Osteoblast (primary cell): Measurements from ENCODE around the gene SSPN. TPM values are rescaled to one million over a fixed set of nuclear protein-coding genes. Genes with fewer than 3 reads are reported as not detected.

Source experiments
- DNase-seq: peaks from one replicate; pipeline ENCODE4 v3.0.0; 2011; ENCODE audit warnings: low spot score, mixed read lengths; ENCODE audit not compliant: insufficient read length; ENCODE audit errors: missing footprints
- H2AFZ ChIP-seq: 2 replicates; pipeline ENCODE4 v1.6.0; 2011; ENCODE audit warnings: mild to moderate bottlenecking, low read length
- H3K27ac ChIP-seq: 2 replicates; pipeline ENCODE4 v1.5.1; 2011; ENCODE audit warnings: mild to moderate bottlenecking, low read depth, low read length, moderate library complexity
- H3K27me3 ChIP-seq: 2 replicates; pipeline ENCODE4 v1.6.0; 2012; ENCODE audit warnings: mild to moderate bottlenecking, control low read depth, inconsistent platforms, low read length, moderate library complexity; ENCODE audit not compliant: insufficient read depth
- H3K36me3 ChIP-seq: 2 replicates; pipeline ENCODE4 v1.5.1; 2011; ENCODE audit warnings: mild to moderate bottlenecking, low read length, control low read depth, moderate library complexity; ENCODE audit not compliant: insufficient read depth
- H3K4me1 ChIP-seq: 2 replicates; pipeline ENCODE4 v1.5.1; 2011; ENCODE audit warnings: mild to moderate bottlenecking, low read length, control low read depth, moderate library complexity; ENCODE audit not compliant: insufficient read depth
- H3K4me2 ChIP-seq: 2 replicates; pipeline ENCODE4 v1.6.0; 2011; ENCODE audit warnings: mild to moderate bottlenecking, low read length; ENCODE audit not compliant: insufficient read depth
- H3K4me3 ChIP-seq: fragments of 200-600 bp; sonication (generic); 3 replicates; pipeline ENCODE4 v1.5.1; 2012; ENCODE audit warnings: mild to moderate bottlenecking, low read length, inconsistent platforms; ENCODE audit not compliant: insufficient read depth
- H3K79me2 ChIP-seq: 2 replicates; pipeline ENCODE4 v1.6.0; 2012; ENCODE audit warnings: mild to moderate bottlenecking, low read length, control low read depth, inconsistent platforms; ENCODE audit not compliant: insufficient read depth
- H3K9me3 ChIP-seq: 2 replicates; pipeline ENCODE4 v1.5.1; 2011; ENCODE audit warnings: low read depth, low read length, control low read depth
- H4K20me1 ChIP-seq: 2 replicates; pipeline ENCODE4 v1.6.0; 2012; ENCODE audit warnings: mild to moderate bottlenecking, low read length, control low read depth; ENCODE audit not compliant: insufficient read depth
- CTCF ChIP-seq: IDR thresholded peaks from 2 replicates; pipeline ENCODE4 v1.5.1; 2011; ENCODE audit warnings: mild to moderate bottlenecking, low read depth, low read length, moderate library complexity; ENCODE audit errors: extremely low read depth
- total RNA-seq: library from RNA; depleted of rRNA; stranded (reverse); fragments of >200 nt; gene quantifications from 2 replicates; pipeline ENCODE4 v1.2.3, GENCODE V29; 2012

The SSPN gene
- total RNA-seq, 1 donor, result 9.8 TPM

GRCh38 chr12:26275313-26276131 is 80.1 kb downstream of the SSPN start:
- Histone ChIP-seq H3K4me2 (peak overlapping the region; percentile 43), H3K9me3 (no peaks in the 10 kb centered on the region)

GRCh38 chr12:26276709-26277108 is 81.3 kb downstream of the SSPN start:
- DNase-seq, result no peak
- no peaks in the 10 kb centered on the region for H3K9me3 ChIP-seq
- no peak overlapping the region for H3K4me2 ChIP-seq
- no peaks in the 10 kb centered on the region for H4K20me1 ChIP-seq
- H3K27me3 ChIP-seq, result no peaks in the 10 kb centered on the region
- H3K4me1 ChIP-seq, result peaks cover 58% of the 10 kb centered on the region
- no peak overlapping the region for H3K27ac ChIP-seq
- TF ChIP-seq CTCF, result no peak
- no peak overlapping the region for H2AFZ ChIP-seq
- H3K36me3 ChIP-seq, result no peaks in the 10 kb centered on the region
- no peaks in the 10 kb centered on the region for H3K79me2 ChIP-seq
- no peak overlapping the region for H3K4me3 ChIP-seq

More at GRCh38 chr12:26275313-26276131, 80.1 kb downstream of the SSPN start:
- H3K4me1 ChIP-seq, result peaks cover 64% of the 10 kb centered on the region
- H3K27ac ChIP-seq, result peak overlapping the region; percentile 91
- H3K36me3 ChIP-seq, result no peaks in the 10 kb centered on the region
- H3K4me3 ChIP-seq, result no peak overlapping the region
- no peaks in the 10 kb centered on the region for H3K79me2 ChIP-seq
- no peak for TF ChIP-seq CTCF
- H3K27me3 ChIP-seq, result no peaks in the 10 kb centered on the region
- peak overlapping the region; percentile 24 for H2AFZ ChIP-seq
- DNase-seq, result no peak
- no peaks in the 10 kb centered on the region for H4K20me1 ChIP-seq

- peak overlapping the region; percentile 38 for H2AFZ ChIP-seq
- no peak for TF ChIP-seq CTCF
- H3K4me3 ChIP-seq, result no peak overlapping the region
- no peaks in the 10 kb centered on the region for H3K27me3 ChIP-seq
- H3K79me2 ChIP-seq, result no peaks in the 10 kb centered on the region
- peak overlapping the region; percentile 42 for H3K4me2 ChIP-seq
- H3K4me1 ChIP-seq, result peaks cover 52% of the 10 kb centered on the region
- no peaks in the 10 kb centered on the region for H3K9me3 ChIP-seq
- H4K20me1 ChIP-seq, result no peaks in the 10 kb centered on the region
- DNase-seq, result no peak
- H3K36me3 ChIP-seq, result no peaks in the 10 kb centered on the region
- peak overlapping the region; percentile 82 for H3K27ac ChIP-seq
These were observed 82.3 kb downstream of the SSPN start for GRCh38 chr12:26277506-26278246.

GRCh38 chr12:26278266-26278665 is 82.9 kb downstream of the SSPN start:
- H3K27ac ChIP-seq, result peak overlapping the region; percentile 82
- DNase-seq, result no peak
- no peaks in the 10 kb centered on the region for H3K36me3 ChIP-seq

More at GRCh38 chr12:26278266-26278665, 82.9 kb downstream of the SSPN start:
- Histone ChIP-seq H3K4me3 (no peak overlapping the region), H3K4me1 (peaks cover 52% of the 10 kb centered on the region), H3K4me2 (peak overlapping the region; percentile 42), H2AFZ (peak overlapping the region; percentile 38), H3K27me3 (no peaks in the 10 kb centered on the region), H3K9me3 (no peaks in the 10 kb centered on the region), H3K79me2 (no peaks in the 10 kb centered on the region), H4K20me1 (no peaks in the 10 kb centered on the region)
- no peak for TF ChIP-seq CTCF
